Stimulated activated CD8-positive, alpha-beta memory T cell treated with anti-CD3 and anti-CD28 coated beads, Interleukin-12 subunit alpha, Interleukin-12 subunit beta, amount 100 ng/mL, for 4 hours (primary cell): ENCODE data around the gene ADRA2C.
"Not testable (repeated sequence)": the region's sequence is repeated elsewhere in the genome, so short reads cannot be mapped to it uniquely, and the experiment has no call there.

Experiments used
- DNase-seq: peaks from one replicate; pipeline ENCODE4 v3.0.0-alpha.2; 2020; ENCODE audit warnings: low read depth

ADRA2C gene

GRCh38 chr4:3813151-3814052 is 47.2 kb downstream of the ADRA2C start:
- no peak for DNase-seq

- DNase-seq: no peak
These were observed 47.9 kb downstream of the ADRA2C start for GRCh38 chr4:3814053-3814570.

DNA sequence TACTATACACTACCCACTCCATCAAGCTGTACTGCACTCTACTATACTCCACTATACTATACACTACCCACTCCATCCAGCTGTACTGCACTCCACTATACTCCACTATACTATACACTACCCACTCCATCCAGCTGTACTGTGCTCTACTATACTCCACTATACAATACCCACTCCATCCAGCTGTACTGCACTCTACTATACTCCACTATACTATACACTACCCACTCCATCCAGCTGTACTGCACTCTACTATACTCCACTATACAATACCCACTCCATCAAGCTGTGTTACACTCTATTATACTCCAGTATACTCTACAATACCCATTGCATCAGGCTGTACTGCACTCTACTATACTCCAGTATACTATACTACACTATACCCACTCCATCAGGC is 48.7 kb downstream of the ADRA2C start:
- DNase-seq: not testable (repeated sequence)

DNA sequence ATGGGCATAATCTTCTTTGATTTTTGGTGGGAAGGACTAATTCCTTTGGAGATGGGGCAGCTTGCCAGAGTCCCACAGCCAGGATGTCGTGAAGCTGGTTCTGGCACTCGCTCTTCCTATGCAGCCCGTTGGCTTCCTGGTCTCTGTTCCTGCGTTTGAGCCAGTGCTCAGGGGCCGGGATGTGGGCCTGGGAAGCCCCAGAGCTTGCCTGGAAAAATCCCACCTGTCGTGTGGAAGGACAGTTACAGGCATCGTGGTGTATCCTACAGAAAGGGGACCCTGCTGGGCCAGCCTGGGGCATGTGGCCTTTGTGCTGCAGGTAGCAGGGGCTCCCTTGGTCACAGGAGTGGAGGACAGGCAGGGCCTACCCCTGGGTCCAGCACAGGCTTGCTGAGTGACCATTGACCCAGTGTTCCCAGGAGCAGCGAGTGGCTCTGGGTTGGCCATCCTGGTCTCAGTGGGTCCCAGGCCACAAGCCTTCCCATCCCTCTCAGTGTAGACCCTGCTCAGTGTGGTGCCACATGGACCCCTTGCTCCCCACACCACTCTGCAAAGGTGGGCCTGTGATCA is 50.2 kb downstream of the ADRA2C start:
- no peak for DNase-seq

GRCh38 chr4:3816983-3817960 is 51.1 kb downstream of the ADRA2C start:
- no peak for DNase-seq
